A549 (cell line): ENCODE data around the gene SYT2.
"Not testable (repeated sequence)": the region's sequence is repeated elsewhere in the genome, so short reads cannot be mapped to it uniquely, and the experiment has no call there.

Experiments used
- CTCF ChIP-seq: fragments of >200 bp; sonication (Bioruptor Twin); formaldehyde crosslinking; IDR thresholded peaks from 3 replicates; pipeline ENCODE4 v1.5.1; 2016
- EHMT2 ChIP-seq: fragments of 200-600 bp; sonication (generic); IDR thresholded peaks from 2 replicates; pipeline ENCODE4 v1.6.1; 2016; ENCODE audit warnings: antibody characterized with exemption, low read depth, mild to moderate bottlenecking, moderate library complexity
- POLR2A ChIP-seq: IDR thresholded peaks from 2 replicates; pipeline ENCODE4 v1.6.1; 2012; ENCODE audit warnings: mild to moderate bottlenecking, low read length
- REST ChIP-seq: fragments of 200-600 bp; sonication (generic); IDR thresholded peaks from 2 replicates; pipeline ENCODE4 v1.6.1; 2016; ENCODE audit warnings: antibody characterized with exemption, mild to moderate bottlenecking, moderate library complexity

- TF ChIP-seq REST, POLR2A, CTCF, EHMT2: not testable (repeated sequence)
These were observed 34.5 kb upstream of the SYT2 start for GRCh38 chr1:202744770-202745169.
